Measurements from ENCODE around the gene TUSC2. TPM values are rescaled to one million over a fixed set of nuclear protein-coding genes. Genes with fewer than 3 reads are reported as not detected.

TUSC2 gene
- total and polyA plus RNA-seq, 2 of the 13 experiments (the other 11 are each of a cell fraction or from before 2014, with no cell fraction given) = 36.7 to 39.1 TPM

- TF ChIP-seq THAP9 (CRISPR knock-in tag; IDR thresholded peaks at IDR 0.05; ENCODE audit: borderline replicate concordance) (no peak), ZNF333 (CRISPR knock-in tag; IDR thresholded peaks at IDR 0.05; ENCODE audit: borderline replicate concordance) (no peak), PBX2 (CRISPR knock-in tag; IDR thresholded peaks at IDR 0.05) (no peak), ZNF7 (CRISPR knock-in tag; IDR thresholded peaks at IDR 0.05) (no peak), KDM1A (CRISPR knock-in tag; IDR thresholded peaks at IDR 0.05) (no peak), PRPF4 (IDR thresholded peaks at IDR 0.05; ENCODE audit: low read depth, low read length, poor library complexity, severe bottlenecking) (no peak), ZNF225 (CRISPR knock-in tag; IDR thresholded peaks at IDR 0.05) (no peak), MTF1 (CRISPR knock-in tag; IDR thresholded peaks at IDR 0.05) (no peak), ZNF350 (CRISPR knock-in tag; IDR thresholded peaks at IDR 0.05; ENCODE audit: borderline replicate concordance, low read depth) (no peak)
Observed at GRCh38 chr3:50331364-50331907, 3.4 kb upstream of the TUSC2 start (continued).

DNA sequence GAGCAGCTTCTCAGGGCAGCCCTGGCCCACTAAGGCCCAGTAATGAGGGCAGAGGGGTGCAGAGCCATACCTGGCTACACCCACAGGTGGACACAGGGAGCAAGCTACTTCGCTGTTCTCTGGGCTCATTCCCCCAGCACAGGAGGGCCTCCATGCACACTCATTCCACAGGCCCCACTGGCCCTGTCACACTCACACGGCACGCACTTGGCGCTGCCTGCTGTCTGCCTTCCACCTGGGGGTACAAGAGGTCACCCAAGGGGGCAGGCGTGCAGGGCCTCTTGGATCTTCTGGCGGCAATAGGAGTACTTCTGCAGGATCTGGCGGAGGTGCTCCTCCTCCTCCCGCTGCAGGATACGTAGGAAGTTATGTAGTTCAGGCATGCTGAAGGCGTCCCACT lies 2.3 kb upstream of the TUSC2 start:
- H3K27ac ChIP-seq (ENCODE audit: extremely low read length, insufficient read depth, low read length) = no peak overlapping the region
- ATAC-seq (no peak), FAIRE-seq (no peak), DNase-seq (ENCODE audit: low spot score) (no peak)
- intact Hi-C loops (cut with micrococcal nuclease; ENCODE audit: unreplicated experiment) (no loop called here), in situ Hi-C loops (cut with HindIII; ENCODE audit: extremely low pct_ligation_motif_present, low pct_unique_long_range_greater_than_20kb) (no loop called here)
- peaks cover 54% of the 10 kb centered on the region for H3K4me1 ChIP-seq (ENCODE audit: insufficient read depth, low read length)
- no TSS peak for BruUV-seq (replicated peaks)
- H3K4me2 ChIP-seq (ENCODE audit: low read depth, low read length) = no peak overlapping the region
- no peaks in the 10 kb centered on the region for H3K9me3 ChIP-seq (ENCODE audit: low read length)
- ChIA-PET CTCF (ENCODE audit: low intra/inter-chr PET ratio, low total read pairs) (no interaction called here), POLR2A (no interaction called here)
- peaks cover 22 to 48% of the 10 kb centered on the region in 2 experiments for H3K36me3 ChIP-seq (replicated peaks in 1 of 2; ENCODE audit: control insufficient read depth in 1 of 2, insufficient read depth in 2 of 2, low read length in 2 of 2)
- no peaks in the 10 kb centered on the region for H3K27me3 ChIP-seq (ENCODE audit: control insufficient read depth in 1 of 2, insufficient read depth in 2 of 2, low read length in 2 of 2)
- no peak overlapping the region for H3K4me3 ChIP-seq (replicated peaks in 1 of 3; ENCODE audit: insufficient read depth in 1 of 3, low read depth in 2 of 3, low read length in 3 of 3)
- no peak overlapping the region for H3K9ac ChIP-seq (ENCODE audit: insufficient read depth, low read depth, low read length)
- H2AFZ ChIP-seq (ENCODE audit: low read length) = no peak overlapping the region
- TF ChIP-seq, protein P1, sequence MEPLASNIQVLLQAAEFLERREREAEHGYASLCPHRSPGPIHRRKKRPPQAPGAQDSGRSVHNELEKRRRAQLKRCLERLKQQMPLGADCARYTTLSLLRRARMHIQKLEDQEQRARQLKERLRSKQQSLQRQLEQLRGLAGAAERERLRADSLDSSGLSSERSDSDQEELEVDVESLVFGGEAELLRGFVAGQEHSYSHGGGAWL (CRISPR knock-in tag; IDR thresholded peaks at IDR 0.05) = no peak
- TF ChIP-seq RBM22 (optimal IDR thresholded peaks at IDR 0.05; ENCODE audit: low read length) (peak; percentile 25), ZNF773 (CRISPR knock-in tag; IDR thresholded peaks at IDR 0.05; ENCODE audit: borderline replicate concordance) (no peak), AGO2 (optimal IDR thresholded peaks at IDR 0.05; ENCODE audit: low read depth, low read length) (peak; percentile 61), POLR2AphosphoS5 (IDR thresholded peaks at IDR 0.05; ENCODE audit: low read depth, low read length) (peak; percentile 15; the same call in 1 of the 2 replicates), CEBPG (CRISPR knock-in tag; IDR thresholded peaks at IDR 0.05) (no peak), ZNF740 (CRISPR knock-in tag; IDR thresholded peaks at IDR 0.05) (no peak)
- peaks cover 44% of the 10 kb centered on the region for H3K79me2 ChIP-seq (ENCODE audit: insufficient read depth, low read length)
- WGBS (ENCODE audit: low lambda C conversion rate) = 98% methylated on average over 6 of the region's 10 CpGs
- H4K20me1 ChIP-seq (ENCODE audit: insufficient read depth, low read length) = peaks cover 12% of the 10 kb centered on the region

Data from HepG2 (cell line).